Measurements from ENCODE around the gene NPTN.

DNA sequence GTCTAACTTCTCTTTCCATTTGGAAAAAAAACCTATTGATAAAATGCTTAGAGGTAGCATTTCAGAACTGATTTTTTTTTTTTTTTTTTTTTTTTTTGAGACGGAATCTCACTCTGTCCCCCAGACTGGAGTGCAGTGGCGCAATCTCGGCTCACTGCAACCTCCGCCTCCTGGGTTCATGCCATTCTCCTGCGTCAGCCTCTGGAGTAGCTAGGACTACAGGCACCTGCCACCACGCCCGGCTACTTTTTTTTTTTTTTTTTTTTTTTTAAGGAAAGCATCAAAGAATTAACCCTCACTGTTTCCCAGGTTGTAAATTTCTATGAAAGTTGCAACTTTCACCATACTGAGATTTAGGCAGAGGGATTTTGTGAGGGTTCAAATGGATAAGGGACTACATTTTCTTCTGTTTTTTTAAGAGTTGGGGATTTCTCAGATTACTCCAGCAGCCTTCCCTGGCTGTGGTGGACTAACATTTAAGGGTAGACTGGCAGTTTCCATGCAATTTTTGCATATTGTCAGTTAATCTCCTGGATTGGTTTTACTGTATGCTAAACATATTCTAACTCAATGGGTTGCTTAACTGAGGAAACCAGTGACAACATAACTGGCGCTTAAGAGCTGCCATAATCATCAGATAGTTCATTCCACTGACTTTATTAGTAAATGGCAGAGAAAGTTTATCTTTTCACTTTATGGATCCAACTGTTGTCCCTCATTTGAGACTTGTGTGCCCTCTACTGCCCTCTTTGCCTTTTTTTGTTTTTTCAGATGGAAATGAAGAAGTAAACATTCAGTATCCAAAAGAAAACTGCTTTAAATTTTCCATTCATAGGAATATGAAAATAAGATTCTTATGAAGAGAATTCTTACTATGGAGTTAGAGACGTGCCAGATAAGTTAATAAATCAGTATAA is 93.7 kb downstream of the NPTN start:
- TF ChIP-seq, protein P1, sequence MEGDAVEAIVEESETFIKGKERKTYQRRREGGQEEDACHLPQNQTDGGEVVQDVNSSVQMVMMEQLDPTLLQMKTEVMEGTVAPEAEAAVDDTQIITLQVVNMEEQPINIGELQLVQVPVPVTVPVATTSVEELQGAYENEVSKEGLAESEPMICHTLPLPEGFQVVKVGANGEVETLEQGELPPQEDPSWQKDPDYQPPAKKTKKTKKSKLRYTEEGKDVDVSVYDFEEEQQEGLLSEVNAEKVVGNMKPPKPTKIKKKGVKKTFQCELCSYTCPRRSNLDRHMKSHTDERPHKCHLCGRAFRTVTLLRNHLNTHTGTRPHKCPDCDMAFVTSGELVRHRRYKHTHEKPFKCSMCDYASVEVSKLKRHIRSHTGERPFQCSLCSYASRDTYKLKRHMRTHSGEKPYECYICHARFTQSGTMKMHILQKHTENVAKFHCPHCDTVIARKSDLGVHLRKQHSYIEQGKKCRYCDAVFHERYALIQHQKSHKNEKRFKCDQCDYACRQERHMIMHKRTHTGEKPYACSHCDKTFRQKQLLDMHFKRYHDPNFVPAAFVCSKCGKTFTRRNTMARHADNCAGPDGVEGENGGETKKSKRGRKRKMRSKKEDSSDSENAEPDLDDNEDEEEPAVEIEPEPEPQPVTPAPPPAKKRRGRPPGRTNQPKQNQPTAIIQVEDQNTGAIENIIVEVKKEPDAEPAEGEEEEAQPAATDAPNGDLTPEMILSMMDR (IDR thresholded peaks at IDR 0.05), result no peak
- no peak for TF ChIP-seq ZFX (IDR thresholded peaks at IDR 0.05; ENCODE audit: borderline replicate concordance)

Data from 22Rv1 (cell line).